SK-N-SH (cell line): ENCODE data around the gene ROBO1.

Source experiments
- CHD2 ChIP-seq: fragments of 150-350 bp; IDR thresholded peaks from 2 replicates; pipeline ENCODE4 v1.6.1; 2018; ENCODE audit warnings: low read length; ENCODE audit not compliant: partially characterized antibody
- EZH2phosphoT487 ChIP-seq: fragments of 200-600 bp; sonication (generic); IDR thresholded peaks from 2 replicates; pipeline ENCODE4 v1.6.1; 2017; ENCODE audit warnings: low read depth, mixed run types, mild to moderate bottlenecking, antibody characterized with exemption, moderate library complexity, borderline replicate concordance
- GATA2 ChIP-seq: sonication (generic); formaldehyde crosslinking; IDR thresholded peaks from 2 replicates; pipeline ENCODE4 v1.5.0; 2020; ENCODE audit warnings: mild to moderate bottlenecking, missing genetic modification reagents
- JUND ChIP-seq: IDR thresholded peaks from 2 replicates; pipeline ENCODE4 v1.4.0; 2012
- MAX ChIP-seq: IDR thresholded peaks from 2 replicates; pipeline ENCODE4 v1.4.0; 2012; ENCODE audit warnings: low read depth
- POLR2AphosphoS5 ChIP-seq: IDR thresholded peaks from 2 replicates; pipeline ENCODE4 v1.6.1; 2012; ENCODE audit warnings: low read depth, low read length
- RAD21 ChIP-seq: IDR thresholded peaks from 2 replicates; pipeline ENCODE4 v1.6.1; 2012; ENCODE audit warnings: mild to moderate bottlenecking, low read length
- RCOR1 ChIP-seq: fragments of 150-350 bp; IDR thresholded peaks from 2 replicates; pipeline ENCODE4 v1.6.1; 2017; ENCODE audit warnings: antibody characterized with exemption, low read length
- TAF1 ChIP-seq: IDR thresholded peaks from 2 replicates; pipeline ENCODE4 v1.6.1; 2012; ENCODE audit warnings: low read depth, mild to moderate bottlenecking, low read length, moderate library complexity, borderline replicate concordance
- YY1 ChIP-seq: IDR thresholded peaks from 2 replicates; pipeline ENCODE4 v1.4.0; 2012; ENCODE audit warnings: low read depth, mild to moderate bottlenecking
- ZBTB33 ChIP-seq: IDR thresholded peaks from 2 replicates; pipeline ENCODE4 v1.4.0; 2012; ENCODE audit warnings: low read depth, borderline replicate concordance
- TF ChIP-seq, protein P1 (sequence below): fragments of 200-600 bp; sonication (generic); IDR thresholded peaks from 2 replicates; pipeline ENCODE4 v1.6.1; 2017; ENCODE audit warnings: antibody characterized with exemption, mild to moderate bottlenecking, moderate library complexity
- TF ChIP-seq, protein P2 (sequence below): IDR thresholded peaks from 2 replicates; pipeline ENCODE4 v1.6.1; 2012; ENCODE audit warnings: mild to moderate bottlenecking, low read depth, low read length, moderate library complexity

DNA sequence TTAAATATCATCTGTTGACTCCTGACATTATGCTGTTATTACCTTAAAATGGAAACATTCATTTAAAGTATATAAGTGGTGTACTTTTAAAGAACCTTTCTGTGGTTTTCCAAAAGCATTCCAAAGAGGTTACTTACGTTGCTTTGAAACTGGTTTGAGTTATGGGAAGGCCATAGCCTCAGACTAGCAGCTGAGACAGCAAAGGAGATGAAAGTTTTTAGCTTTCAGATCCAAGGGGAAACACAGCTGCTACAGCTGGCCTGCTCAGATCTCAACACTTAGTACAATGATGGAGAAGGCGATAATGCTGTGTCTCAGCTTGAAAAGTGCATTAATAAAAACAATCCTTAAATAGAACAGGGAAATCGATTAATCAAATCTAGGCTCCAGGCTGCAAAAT lies 921.1 kb downstream of the ROBO1 start:
- TF ChIP-seq, protein P1, sequence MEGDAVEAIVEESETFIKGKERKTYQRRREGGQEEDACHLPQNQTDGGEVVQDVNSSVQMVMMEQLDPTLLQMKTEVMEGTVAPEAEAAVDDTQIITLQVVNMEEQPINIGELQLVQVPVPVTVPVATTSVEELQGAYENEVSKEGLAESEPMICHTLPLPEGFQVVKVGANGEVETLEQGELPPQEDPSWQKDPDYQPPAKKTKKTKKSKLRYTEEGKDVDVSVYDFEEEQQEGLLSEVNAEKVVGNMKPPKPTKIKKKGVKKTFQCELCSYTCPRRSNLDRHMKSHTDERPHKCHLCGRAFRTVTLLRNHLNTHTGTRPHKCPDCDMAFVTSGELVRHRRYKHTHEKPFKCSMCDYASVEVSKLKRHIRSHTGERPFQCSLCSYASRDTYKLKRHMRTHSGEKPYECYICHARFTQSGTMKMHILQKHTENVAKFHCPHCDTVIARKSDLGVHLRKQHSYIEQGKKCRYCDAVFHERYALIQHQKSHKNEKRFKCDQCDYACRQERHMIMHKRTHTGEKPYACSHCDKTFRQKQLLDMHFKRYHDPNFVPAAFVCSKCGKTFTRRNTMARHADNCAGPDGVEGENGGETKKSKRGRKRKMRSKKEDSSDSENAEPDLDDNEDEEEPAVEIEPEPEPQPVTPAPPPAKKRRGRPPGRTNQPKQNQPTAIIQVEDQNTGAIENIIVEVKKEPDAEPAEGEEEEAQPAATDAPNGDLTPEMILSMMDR = no peak
- TF ChIP-seq JUND (peak; percentile 66), RCOR1 (no peak), TAF1 (no peak), CHD2 (no peak), RAD21 (no peak), POLR2AphosphoS5 (peak; percentile 55; the same call in 1 of the 2 replicates), MAX (0 out of 2 replicates have a peak, but pooled peaks have one; percentile 13), GATA2 (CRISPR knock-in tag) (no peak), ZBTB33 (no peak), EZH2phosphoT487 (no peak), YY1 (no peak)
- TF ChIP-seq, protein P2, sequence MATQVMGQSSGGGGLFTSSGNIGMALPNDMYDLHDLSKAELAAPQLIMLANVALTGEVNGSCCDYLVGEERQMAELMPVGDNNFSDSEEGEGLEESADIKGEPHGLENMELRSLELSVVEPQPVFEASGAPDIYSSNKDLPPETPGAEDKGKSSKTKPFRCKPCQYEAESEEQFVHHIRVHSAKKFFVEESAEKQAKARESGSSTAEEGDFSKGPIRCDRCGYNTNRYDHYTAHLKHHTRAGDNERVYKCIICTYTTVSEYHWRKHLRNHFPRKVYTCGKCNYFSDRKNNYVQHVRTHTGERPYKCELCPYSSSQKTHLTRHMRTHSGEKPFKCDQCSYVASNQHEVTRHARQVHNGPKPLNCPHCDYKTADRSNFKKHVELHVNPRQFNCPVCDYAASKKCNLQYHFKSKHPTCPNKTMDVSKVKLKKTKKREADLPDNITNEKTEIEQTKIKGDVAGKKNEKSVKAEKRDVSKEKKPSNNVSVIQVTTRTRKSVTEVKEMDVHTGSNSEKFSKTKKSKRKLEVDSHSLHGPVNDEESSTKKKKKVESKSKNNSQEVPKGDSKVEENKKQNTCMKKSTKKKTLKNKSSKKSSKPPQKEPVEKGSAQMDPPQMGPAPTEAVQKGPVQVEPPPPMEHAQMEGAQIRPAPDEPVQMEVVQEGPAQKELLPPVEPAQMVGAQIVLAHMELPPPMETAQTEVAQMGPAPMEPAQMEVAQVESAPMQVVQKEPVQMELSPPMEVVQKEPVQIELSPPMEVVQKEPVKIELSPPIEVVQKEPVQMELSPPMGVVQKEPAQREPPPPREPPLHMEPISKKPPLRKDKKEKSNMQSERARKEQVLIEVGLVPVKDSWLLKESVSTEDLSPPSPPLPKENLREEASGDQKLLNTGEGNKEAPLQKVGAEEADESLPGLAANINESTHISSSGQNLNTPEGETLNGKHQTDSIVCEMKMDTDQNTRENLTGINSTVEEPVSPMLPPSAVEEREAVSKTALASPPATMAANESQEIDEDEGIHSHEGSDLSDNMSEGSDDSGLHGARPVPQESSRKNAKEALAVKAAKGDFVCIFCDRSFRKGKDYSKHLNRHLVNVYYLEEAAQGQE = no peak
